Fibroblast of peridontal ligament (primary cell): ENCODE data around the gene TPI1.
"Not testable (repeated sequence)": the region's sequence is repeated elsewhere in the genome, so short reads cannot be mapped to it uniquely, and the experiment has no call there.

Experiments
- DNase-seq: peaks from one replicate; pipeline ENCODE4 v3.0.0-alpha.2; 2010; ENCODE audit errors: extremely low read depth

The TPI1 gene

DNA sequence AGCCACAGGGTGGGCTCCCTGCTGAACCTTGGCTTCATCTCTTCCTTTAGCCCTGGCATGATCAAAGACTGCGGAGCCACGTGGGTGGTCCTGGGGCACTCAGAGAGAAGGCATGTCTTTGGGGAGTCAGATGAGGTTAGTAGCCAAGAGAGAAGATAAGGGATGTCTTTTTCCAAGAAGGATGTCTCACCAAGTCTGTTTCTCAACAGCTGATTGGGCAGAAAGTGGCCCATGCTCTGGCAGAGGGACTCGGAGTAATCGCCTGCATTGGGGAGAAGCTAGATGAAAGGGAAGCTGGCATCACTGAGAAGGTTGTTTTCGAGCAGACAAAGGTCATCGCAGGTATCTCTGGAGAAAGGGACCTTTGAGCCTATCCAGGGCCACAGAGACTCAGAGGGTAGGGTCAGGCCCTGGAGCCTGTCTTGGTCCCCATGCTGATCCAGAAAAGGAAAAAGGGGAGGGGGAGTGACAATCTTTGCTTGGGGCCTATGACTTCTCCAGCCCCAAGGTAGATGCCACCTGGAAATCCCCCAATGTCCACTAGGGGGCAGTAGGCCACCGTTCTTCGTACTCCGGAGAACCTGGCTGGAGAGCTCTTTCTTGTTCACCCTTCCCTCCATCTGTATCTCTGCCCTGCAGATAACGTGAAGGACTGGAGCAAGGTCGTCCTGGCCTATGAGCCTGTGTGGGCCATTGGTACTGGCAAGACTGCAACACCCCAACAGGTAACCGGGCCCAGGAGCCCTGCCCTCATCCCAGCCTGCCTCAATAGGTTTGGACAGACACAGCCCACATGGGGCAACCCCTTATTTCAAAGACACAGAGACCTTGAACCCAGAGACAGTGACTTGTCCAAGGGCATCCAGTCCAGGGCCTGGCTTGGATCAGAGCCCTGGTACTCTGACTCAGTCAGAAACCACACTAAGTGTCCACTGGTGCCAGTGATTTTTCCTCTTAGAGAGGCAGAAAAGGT is 2.0 kb downstream of the TPI1 start:
- DNase-seq, result peak; percentile 76

DNA sequence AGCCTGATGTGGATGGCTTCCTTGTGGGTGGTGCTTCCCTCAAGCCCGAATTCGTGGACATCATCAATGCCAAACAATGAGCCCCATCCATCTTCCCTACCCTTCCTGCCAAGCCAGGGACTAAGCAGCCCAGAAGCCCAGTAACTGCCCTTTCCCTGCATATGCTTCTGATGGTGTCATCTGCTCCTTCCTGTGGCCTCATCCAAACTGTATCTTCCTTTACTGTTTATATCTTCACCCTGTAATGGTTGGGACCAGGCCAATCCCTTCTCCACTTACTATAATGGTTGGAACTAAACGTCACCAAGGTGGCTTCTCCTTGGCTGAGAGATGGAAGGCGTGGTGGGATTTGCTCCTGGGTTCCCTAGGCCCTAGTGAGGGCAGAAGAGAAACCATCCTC is 3.0 kb downstream of the TPI1 start:
- DNase-seq, result not testable (repeated sequence)

DNA sequence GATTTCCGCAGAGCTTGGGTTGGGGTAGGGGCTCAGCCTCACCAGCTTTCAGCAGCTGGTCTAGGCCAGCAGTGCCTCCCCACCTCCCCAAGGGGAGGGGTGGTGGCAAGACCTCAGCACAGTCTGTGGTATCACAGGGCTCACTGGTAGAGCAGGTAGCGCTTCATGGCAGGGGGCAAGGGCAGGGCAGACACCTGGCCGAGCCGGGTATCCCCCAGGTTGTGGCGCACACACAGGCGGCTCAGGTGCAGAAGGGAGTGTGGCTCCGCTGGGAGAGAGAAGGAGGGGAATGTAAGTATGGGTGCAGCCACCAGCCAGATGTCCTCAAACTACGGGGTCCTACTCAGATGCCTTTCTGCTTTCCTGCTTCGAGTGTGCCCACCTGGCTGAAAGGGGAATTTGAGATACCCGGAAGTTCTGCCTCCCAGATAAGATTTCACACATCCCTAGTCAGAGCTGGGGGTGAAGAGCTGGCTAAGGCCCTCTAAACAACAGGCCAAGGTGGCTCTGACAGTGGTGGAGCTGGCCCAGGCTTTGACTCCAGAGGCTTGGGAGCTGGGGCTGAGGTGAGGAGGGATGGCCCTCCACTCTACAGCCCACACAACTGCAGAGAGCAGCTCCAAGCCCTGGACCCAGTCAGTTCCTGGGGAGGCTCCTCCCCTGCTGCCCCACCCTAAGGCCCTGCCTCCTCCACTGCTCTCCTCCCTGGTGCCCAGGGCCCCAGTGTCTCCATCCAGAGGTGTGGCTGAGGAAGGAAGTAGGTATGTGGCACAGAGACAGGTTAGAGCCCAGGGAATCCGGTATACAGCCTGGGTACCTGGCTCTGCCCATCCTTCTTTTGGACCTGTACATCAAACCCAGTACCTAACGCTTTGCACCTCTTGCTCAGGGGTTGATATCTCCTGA is 4.0 kb downstream of the TPI1 start:
- DNase-seq, result no peak

DNA sequence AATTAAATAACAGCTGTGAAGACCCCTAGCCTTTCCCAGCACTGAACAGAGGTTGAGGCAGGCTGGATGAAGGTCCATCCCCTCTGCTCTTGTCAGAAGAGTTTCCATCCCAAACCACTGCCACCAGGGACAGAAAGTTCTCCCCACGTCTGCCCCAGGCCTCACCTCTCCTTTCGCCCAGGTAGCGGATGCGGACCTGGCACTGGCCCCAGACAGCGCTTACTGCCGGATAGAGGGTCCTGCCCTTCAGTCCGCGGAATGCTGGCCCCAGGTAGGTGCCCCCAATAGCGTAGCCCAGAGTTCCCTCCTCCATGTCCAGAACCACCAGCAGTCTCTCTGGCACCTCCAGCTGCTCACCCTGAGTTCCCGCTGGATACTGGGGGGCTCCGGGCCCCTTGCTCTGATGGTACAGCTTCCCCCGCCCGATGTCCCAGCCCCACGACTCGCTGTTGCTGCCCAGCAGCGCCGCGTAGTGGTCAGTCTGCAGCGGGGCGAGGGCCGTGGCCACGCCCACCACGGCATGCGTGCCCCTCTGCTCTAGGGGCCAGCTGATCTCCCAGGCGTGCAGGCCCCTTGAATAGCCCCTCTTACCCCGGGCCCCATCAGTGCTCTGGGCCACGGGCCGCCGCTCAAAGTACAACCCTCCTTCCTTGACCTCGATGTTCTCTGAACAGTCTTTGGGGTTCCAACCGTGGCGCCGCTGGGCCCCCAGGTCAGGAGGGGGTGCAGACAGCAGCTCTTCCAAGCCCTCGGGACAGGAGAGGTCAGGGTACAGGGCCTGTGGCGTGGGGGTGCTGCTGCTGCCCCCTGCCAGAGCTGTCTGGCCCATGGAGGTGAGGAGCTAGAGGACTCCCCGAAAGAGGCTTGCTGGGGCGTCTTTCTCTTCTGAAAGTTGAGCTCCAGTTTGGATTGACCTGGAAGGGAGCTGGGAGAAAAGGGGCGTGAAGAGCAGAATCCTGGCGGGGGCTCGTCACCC is 5.0 kb downstream of the TPI1 start:
- DNase-seq, result peak; percentile 50

DNA sequence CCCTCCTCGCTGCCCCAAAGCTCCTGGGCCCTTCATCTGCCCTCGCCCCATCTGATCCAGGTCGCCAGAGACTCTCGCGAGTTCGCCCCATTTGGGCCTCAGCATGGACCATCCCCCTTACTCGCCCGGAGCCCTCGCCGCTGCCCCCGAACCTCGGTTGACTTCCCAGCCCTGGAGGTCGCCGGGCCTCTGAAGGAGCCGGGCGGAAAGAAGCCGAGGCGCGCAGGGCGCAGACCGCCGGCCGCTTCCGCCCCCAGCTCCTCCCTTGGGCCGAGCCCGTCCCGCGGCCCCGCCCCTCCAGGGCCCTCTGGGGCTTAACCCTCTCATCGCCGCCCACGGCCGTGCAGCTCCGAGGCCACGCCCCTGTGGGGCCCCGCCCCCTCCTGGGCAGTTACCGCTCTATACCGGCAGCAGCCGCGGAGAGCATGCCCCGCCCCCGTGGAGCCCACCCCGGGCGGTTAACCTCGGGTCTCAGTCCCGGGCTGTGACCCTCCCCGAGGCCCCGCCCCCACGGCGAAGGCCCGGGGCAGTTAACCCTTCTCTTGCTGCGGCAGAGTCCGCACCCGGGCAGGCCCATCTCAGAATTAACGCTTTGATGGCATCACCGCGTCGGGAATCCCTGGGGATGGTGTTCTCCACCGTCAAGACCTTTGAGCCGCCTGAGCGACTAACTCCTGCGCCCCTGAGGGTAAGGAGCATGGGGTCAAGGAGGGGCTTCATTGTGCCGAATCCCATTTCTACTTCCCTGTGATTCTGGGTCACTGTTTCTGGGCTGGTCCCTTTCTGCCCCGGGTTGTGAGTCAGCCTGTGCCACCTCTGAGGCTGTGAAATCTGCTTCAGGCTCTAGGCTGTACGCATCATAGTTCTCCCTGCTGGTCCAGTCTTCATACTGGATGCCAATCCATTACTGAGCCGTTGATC is 6.0 kb downstream of the TPI1 start, which contains the start of gene SPSB2:
Gene SPSB2, minus strand, starts transcription at position 210 of the 921 bp plus-strand sequence. CDS start 402 bp downstream, outside the sequence.
- DNase-seq, result peak; percentile 90

DNA sequence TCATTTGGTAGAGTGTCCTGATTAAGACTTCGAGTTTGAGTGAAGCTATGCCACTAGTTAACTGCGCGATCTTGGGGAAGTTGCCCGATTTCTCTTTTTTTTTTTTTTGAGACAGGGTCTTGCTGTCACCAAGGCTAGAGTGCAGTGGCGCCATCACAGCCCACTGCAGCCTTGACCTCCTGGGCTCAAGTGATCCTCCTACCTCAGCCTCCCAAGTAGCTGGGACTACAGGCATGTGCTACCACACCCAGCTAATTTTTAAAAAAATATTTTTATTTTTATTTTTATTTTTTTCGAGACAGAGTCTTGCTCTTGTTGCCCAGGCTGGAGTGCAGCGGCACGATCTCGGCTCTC is 6.7 kb downstream of the TPI1 start:
- not testable (repeated sequence) for DNase-seq

DNA sequence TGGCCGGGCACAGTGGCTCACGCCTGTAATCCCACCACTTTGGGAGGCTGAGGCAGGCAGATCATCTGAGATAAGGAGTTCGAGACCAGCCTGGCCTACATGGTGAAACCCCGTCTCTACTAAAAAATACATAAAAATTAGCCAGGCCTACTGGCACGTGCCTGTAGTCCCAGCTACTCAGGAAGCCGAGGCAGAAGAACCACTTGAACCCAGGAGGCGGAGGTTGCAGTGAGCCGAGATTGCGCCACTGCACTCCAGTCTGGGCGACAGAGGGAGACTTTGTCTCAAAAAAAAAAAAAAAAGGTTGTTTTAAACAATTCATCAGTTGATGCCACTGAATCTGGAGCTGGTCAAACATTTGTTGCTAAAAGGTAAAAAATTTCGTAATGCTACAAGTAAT is 12.5 kb downstream of the TPI1 start:
- not testable (repeated sequence) for DNase-seq

DNA sequence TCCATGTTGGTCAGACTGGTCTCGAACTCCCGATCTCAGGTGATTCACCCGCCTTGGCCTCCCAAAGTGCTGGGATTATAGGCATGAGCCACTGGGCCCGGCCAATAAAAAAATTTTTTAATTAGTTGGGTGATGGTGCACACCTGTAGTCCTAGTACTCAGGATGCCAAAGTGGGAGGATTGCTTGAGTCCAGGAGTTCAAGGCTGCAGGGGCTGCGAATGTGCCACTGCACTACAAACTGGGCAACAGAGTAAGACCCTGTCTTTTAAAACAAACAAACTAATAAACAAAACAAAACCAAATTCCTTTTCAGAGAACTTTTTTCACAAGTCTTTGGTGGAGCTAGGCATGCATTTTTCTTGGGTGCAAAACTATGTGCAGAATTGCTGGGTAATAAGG is 15.9 kb downstream of the TPI1 start:
- no peak for DNase-seq

DNA sequence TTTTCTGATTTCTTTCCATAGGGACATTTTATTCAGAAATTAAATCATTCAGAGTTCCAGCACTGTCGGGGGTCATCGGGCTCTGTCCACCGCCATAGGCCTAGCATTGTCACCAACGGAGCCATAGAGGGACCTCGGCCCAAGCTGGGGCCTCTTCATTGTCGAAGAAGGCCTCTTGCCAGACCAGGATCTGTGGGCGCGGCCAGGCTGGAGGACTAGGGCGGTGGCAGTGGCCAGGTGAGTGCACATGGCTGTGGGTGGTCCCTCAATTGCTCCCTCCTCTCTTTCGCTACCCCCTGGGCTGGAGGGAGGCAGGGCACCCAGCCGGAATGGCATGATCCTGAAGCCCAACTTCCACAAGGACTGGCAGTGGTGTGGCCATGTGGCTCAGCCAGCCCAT is 16.4 kb downstream of the TPI1 start:
- DNase-seq, result no peak

DNA sequence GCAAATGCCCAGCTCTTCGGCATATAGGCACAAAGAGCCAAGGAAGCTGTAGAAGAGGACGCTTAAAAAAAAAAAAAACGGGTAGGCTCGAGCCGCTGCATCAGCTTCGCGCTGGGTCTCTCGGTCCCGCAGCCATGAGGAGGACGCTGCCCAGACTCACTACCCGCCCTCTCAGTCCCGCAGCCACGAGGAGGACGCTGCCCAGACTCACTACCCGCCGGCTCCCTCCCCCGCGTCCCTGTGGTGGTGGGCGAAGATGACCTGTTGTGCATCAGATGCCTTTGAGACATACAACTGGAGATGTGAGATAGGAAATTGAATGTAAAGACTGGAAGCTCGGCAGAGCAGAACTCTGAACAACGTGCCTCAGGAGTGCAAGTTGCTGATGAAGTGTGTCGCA is 17.2 kb downstream of the TPI1 start:
- no peak for DNase-seq

DNA sequence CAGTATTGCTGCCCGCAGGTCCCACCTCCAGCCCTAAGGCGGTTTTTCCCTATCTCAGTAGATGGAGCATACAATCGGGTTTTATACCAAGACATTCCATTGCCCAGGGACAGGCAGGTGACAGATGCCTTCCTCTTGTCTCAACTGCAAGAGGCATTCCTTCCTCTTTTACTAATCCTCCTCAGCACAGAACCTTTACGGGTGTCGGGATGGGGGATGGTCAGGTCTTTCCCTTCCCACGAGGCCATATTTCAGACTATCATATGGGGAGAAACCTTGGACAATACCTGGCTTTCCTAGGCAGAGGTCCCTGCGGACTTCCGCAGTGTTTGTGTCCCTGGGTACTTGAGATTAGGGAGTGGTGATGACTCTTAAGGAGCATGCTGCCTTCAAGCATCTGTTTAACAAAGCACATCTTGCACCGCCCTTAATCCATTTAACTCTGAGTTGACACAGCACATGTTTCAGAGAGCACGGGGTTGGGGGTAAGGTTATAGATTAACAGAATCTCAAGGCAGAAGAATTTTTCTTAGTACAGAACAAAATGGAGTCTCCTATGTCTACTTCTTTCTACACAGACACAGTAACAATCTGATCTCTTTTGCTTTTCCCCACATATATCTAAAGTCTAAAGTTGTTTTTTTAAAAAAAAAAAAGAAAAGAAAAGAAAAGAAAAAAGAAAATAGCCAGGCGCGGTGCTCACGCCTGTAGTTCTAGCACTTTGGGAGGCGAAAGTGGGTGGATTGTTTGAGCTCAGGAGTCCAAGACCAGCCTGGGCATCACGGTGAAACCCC is 19.1 kb downstream of the TPI1 start:
- not testable (repeated sequence) for DNase-seq

DNA sequence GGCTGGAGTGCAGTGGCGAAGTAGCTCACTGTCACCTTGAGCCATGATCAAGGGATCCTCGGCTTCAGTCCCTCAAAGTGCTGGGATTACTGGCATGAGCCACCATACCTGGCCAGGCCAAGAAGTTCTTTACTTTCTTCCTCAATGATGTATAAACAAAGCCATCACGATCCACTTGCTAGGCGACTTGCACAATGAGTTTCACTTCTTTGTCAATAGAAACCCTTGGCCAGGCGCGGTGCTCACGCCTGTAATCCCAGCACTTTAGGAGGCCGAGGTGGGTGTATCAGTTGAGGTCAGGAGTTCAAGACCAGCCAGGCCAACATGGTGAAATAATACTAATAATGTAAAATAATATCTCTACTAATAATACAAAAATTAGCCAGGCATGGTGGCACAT is 20.1 kb downstream of the TPI1 start:
- DNase-seq, result no peak

DNA sequence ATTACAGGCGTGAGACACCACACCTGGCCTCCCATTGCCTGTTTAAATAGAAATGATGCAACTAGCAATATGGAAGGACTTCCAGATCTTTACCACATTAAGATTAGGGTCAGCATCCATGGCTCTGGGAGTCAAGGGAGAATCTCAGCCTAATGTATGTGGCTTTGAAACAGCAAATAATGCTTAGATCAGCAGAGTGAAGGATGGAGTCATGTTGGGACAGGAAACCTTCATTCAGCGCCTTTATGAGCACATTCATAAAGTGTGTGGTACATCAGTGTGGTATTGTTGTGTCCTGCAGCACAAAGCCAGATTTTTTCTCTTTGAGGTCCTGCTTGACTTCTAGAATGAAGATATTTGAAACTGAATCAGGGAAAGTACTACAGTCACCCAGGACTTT is 21.0 kb downstream of the TPI1 start:
- no peak for DNase-seq

DNA sequence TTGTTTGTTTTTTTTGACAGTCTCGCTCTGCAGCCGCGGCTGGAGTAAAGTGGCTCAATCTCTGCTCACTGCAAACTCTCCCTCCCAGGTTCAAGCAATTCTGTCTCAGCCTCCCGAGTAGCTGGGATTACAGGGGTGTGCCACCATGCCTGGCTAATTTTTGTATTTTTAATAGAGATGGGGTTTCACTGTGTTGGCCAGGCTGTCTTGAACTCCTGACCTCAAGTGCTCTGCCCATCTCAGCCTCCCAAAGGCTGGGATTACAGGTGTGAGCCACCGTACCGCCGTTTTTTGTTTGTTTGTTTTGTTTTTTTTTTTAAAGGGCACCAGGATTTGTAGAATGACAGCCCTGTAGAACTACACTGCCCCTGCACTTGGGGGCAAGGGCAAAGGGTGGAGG is 21.5 kb downstream of the TPI1 start:
- not testable (repeated sequence) for DNase-seq

DNA sequence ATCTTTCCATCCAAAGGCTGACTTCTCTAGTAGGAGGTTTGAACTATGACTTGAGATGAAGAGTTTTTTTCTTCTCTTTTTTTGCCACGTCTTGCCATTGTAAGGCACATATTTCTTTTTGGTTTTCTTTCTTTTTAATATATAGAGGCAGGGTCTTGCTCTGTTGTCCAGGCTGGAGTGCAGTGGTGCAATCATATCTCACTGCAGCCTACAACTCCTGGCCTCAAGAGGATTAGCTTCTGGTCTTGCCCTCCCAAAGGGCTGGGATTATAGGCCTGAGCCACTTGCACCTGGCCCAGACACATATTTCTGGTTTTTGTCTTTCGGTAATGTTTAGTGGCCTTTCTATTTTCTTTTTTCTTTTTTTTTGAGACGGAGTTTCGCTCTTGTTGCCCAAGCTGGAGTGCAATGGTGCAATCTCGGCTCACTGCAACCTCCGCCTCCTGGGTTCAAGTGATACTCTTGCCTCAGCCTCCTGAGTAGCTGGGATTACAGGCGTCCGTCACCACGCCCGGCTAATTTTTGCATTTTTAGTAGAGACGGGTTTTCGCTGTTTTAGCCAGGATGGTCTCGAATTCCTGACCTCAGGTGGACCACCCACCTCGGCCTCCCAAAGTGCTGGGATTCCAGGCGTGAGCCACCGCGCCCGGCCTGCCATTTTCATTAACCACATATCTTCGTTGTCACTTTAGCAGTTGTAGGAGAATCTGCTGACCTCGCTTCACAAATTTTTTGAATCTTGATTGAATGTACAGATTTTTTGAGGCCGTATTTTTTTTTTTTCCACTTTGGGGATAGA is 22.6 kb downstream of the TPI1 start:
- DNase-seq, result not testable (repeated sequence)

DNA sequence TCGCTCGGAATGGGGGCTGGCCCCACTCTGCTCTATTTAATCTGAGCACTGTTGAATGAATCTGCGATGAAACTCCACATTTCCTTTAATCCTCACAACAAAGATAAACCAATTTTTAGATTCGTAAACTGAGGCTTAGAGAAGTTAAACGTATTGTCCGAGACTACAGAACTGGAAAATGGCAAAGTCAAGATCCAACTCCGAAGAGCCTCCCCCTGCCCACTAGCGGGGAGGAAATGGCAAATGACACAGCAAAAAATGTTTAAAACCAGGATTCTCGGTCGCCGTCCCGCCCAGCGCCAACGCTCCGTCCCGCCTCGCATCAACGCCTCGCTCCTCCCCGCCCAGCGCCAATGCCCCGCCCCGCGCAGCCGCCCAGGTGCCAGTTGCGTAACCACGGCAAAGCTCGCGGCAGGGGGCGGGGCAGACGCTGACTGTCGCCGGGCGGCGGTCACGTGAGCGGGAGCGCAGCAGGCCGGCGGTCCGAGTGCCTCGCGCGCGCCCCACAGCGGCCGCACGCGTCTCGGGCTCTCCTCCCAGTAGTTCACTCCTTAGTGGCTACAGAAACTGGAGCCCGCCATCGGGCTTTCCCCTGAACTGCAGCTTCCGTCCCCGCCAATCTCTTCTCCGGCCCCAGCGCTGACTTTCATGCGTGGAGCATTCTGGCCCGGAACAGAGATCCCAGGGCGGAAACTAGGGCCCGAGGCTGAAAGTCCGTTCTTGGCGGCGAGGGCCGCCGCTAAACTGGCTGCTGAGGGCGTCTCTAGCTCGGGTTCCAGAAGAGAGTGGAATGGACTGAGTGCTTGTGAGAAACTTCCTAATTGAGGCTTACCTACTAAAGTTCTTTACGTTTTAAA is 23.7 kb downstream of the TPI1 start:
- DNase-seq, result peak; percentile 94

DNA sequence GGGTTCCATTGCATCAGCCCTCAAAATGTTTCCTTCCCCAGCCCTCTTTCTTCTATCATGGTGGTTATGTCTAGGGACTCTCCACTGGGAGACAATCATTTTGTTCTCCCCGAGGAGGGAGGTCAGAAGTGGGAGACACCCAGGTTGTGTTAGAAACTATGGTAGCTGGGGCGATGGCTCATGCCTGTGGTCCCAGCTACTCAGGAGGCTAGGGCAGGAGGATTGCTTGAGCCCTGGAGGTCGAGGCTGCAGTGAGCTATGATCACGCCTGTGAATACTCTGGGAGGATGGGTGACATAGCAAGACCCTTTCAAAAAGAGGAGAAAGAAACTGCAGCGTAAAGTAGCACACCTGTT is 24.3 kb downstream of the TPI1 start:
- no peak for DNase-seq

DNA sequence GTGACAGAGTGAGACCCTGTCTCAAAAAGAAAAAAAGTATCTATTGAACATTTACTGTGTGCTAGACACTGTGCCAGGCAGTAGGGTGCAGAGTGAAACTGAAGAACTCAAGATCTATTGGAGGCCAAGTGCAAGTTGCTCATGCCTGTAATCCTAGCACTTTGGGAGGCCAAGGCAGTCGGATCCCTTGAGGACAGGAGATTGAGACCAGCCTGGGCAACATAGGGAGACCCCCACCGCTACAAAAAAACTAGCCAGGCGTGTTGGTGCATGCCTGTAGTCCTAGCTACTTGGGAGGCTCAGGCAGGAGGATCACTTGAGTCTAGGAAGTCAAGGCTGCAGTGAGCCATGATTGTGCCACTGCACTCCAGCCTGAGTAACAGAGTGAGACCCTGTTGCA is 25.4 kb downstream of the TPI1 start:
- not testable (repeated sequence) for DNase-seq
